ENCODE measurements around the gene SOX15.

DNA sequence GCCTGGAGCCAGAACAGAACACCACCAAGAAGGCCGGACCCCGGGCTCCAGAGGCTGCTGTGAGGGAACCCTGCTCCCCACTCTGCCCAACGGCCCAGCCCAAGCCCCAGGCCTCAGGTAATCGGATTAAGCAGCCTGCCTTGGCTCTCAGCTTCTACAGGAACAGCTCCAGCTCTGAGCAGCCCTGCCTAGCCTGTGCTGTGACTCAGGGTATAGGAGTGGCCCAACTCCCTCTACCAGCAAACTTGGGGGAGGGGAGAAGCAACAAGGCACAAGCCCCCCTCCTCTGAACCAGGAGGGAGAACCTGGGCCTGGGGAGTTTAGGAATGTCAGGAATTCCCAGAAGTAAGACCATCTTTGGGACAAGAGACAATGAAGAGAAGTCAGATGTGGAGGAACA, 849 bp upstream of the SOX15 start:
- TF ChIP-seq POLR2A (IDR thresholded peaks at IDR 0.05) (no peak), EP300 (IDR thresholded peaks at IDR 0.05) (no peak), POLR2AphosphoS5 (IDR thresholded peaks at IDR 0.05) (no peak)
- TF ChIP-seq, protein P1, sequence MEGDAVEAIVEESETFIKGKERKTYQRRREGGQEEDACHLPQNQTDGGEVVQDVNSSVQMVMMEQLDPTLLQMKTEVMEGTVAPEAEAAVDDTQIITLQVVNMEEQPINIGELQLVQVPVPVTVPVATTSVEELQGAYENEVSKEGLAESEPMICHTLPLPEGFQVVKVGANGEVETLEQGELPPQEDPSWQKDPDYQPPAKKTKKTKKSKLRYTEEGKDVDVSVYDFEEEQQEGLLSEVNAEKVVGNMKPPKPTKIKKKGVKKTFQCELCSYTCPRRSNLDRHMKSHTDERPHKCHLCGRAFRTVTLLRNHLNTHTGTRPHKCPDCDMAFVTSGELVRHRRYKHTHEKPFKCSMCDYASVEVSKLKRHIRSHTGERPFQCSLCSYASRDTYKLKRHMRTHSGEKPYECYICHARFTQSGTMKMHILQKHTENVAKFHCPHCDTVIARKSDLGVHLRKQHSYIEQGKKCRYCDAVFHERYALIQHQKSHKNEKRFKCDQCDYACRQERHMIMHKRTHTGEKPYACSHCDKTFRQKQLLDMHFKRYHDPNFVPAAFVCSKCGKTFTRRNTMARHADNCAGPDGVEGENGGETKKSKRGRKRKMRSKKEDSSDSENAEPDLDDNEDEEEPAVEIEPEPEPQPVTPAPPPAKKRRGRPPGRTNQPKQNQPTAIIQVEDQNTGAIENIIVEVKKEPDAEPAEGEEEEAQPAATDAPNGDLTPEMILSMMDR (IDR thresholded peaks at IDR 0.05): no peak

All from upper lobe of left lung (tissue), 4 donors.